HG03439 (cell line): ENCODE data around the gene RFLNA.

Experiments used
- ATAC-seq: cut with Tn5 transposase; IDR thresholded peaks from one replicate; pipeline ENCODE4 v1.9.1; 2021; ENCODE audit warnings: mild to moderate bottlenecking, moderate library complexity; ENCODE audit not compliant: unreplicated experiment

Gene RFLNA, protein sequence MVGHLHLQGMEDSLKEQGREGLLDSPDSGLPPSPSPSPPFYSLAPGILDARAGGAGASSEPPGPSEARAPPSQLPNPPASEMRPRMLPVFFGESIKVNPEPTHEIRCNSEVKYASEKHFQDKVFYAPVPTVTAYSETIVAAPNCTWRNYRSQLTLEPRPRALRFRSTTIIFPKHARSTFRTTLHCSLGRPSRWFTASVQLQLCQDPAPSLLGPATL

DNA sequence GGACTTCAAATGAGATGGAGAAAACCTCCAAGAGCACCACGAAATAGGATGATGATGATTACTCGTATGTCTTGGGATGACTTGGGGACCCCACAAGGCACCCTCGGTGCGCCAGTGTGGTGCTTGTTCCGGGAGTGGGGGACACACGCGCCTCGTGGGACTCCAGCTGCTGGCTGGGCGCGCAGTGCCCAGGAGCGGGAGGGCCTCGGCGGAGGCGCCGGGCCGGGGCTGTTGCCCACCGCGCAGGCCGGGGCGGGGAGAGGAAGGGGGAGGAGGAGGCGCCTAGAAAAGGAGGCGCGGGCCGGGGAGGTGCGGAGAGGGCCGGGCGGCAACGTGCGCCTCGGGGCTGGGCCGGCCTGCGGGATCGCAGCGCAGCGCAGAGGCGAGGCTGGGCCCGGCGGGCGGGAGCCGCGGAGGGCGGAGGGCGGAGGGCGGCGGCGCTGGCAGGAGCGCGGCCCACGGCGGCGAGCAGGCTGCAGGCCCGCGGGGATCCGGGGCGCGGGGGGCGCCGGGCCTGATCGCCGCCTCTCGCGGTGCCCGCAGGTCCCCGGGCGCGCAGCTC is at the start of gene RFLNA:
Gene RFLNA (plus strand): TSS at position 314 of the 562 bp plus-strand sequence. CDS start 337 bp downstream, outside the sequence.
- ATAC-seq = no peak

DNA sequence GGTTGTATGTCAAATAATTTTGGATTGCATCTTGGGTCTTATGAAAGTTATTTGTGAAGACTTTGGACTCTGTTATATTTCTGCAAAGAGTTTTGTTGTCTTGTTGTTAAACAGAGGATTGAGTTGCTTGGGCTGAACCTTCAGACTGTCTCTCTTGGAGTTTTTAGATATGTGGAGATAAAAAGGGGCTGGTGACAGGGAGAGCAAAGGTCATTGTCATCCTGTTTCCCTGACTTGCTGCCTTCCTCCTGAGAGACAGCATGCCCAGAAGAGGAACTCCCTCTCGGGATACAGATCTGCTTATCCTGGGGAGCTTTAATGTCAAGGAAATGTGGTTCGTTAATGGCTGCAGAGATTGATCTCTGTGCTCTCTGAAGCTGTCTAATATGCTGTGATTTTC is 47.6 kb upstream of the RFLNA start:
- no peak for ATAC-seq

DNA sequence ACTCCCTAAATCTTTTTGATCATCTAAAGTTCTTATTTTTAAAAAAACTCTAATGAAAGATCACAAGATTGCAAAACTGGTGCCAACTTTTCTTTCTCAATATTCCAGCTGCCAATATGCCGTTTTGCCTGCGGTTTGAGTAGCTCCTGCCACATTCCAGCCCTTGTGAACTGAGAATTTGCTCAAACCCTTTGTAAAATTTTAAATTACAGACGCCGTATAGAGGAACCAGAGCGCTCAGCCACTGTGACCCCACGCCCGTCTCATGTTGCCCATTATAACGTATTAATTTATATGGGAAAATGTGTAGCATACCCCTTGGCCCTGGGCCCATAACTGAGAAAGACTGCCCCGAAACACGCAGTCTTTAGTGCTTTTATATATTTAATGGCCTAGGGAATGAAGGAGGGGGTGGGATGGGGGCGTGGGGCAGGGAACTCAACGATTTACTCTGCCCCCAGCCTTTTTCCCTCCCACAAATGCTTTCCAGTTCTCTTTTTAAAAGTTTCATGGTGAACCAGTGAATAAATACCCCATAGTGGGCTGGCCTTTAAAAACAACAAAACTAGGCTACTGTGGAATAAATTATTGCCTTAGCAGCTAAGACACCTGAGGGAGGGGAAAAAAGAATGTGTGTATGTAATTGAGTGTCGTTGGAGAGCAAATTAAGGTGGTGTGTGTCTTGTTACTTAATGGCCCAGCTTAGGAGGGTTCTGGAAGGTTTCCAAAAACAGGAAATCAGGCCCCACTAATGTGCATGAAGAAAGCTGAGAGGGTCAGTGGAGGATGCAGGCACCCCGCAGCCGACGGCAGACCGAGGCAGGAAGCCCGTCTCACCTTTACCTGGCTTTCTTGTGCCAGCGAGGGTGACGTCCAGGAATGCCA is 45.7 kb upstream of the RFLNA start:
- no peak for ATAC-seq

DNA sequence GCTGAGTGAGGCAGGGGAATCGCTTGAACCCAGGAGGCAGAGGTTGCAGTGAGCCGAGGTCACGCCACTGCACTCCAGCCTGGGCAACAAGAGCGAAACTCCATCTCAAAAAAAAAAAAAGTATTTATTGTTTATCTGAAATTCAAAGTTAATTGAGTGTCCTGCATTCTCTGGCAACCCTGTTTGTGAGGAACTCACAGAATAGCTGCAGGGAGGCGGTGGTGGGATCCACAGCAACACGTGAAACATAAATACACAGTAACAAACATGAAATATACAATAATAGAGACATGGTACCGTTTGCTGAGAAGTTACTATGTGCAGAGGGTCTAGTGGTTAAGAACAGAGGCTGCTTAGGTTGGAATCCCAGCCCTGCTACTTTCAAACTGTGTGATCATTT is 43.7 kb upstream of the RFLNA start:
- no peak for ATAC-seq

DNA sequence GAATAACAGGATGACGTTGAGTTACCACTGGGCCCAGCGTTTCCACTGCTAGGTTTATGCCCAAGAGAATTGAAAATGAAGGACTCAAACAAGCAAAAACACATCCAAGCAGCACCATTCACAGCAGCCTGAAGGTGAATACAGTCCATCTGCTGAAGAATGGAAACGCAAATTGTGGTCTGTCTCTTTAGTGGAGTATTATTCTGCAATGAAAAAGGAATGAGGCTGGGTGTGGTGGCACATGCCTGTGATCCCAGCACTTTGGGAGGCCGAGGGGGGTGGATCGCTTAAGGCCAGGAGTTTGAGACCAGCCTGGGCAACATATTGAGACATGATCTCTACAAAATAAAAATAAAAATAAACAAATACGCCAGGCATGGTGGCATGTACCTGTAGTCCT is 41.9 kb upstream of the RFLNA start:
- no peak for ATAC-seq

DNA sequence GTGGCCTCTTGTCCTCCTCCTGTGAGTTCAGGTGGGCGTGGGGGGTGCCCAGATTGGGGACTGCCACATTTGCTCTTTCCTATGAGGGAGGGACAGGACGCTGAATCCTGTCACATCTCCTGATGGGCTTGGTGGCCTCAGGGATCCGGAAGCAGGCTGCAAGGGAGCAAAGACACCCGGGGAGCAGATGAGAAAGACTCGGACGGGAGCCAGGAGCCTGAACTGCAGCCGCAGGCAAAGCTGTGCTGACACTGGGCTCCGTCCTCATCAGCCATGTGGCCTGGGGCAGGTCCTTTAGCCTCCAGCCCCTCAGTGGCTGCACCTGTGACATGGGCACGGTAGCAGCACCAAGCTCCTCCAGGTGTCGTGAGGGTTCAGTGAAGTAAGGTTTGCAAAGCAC is 40.8 kb upstream of the RFLNA start:
- no peak for ATAC-seq

DNA sequence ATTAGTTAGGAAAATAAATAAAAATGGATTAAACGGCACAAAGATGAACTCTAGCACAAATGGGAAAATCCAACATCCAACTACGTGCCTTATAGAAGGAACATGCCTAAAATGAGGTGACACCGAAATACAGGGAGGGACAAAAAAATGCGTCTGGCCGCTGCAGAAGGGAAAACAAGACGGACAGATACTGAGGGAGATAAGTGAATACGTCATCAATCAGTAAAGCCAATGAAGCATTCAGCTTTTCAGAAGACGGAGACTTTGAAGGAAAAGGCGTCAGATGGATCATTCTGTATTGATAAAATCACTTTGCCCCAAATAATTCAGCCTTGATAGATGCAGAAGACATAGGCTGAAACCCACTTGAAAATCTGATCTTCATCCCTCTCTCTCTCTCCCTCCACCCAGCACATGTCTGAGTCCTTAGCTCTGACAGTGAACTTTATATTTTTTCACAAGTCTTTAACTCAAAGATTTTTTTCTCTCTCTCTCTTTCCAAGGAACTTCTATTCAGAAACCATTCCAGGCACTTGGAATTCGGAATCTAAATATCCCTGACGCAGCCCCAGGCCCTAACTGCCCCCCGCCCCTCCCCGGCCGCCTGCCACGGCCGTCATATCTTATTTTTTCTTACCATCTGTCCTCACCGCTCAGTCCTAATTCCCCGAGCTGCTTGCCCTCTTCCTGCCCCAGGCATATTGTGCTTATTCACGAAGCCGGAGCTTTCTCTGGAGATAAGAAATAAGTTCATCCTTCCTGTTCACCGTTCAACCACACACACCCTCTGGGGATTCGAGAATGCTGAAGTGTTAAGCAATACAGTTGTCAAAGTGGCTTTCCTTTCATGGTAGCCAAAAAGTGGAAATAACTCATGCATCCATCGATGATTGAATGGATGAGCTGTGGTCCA is 35.5 kb upstream of the RFLNA start:
- ATAC-seq = no peak

DNA sequence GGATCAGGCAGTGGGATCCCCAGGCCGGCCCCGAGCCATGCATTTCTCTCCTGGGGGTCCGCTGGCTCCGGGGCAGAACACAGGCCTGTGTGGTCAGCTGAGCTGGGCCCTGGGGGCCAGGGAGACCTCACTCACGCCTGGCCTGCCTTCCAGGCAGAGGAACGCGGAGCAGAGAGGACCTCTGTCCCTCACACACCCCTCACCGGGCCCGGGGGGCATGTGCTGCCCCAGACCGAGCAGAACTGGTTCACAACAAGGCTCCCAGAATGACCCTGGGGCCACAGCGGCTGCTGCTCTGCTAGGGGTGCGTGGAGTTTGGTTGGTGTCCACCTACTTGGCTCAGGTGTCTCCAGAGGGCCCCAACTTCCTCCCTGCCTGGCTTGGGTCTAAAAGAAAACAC is 33.0 kb upstream of the RFLNA start:
- no peak for ATAC-seq

DNA sequence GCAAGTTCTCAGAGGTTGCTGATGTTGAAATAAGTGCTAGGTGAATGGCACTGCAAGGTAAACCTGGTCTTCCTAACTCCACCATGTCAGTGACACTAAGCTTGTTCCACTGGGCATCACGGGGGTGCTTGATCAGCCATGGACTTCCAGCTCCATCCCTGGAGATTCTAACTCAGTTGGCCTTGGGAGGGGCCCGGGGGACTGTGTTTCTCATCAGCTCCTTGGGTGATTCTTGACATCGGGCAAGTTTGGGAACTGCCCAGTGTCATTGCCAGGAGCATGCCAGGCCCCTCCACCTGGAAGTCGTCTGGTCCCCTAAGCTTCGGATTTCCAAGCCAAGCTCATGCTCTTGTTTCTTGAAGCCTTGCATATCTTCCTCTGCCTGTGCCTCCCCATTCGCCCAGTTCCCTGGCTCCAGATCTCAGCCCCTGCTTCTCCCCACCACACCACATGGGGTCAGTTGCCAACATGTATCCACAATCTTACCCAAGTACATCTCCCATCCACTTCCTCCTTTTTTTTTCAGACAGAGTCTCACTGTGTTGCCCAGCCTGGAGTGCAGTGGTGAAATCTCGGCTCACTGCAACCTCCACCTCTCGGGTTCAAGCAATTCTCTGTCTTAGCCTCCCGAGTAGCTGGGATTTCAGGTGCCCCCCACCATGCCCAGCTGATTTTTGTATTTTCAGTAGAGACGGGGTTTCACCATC is 30.7 kb upstream of the RFLNA start:
- no peak for ATAC-seq

DNA sequence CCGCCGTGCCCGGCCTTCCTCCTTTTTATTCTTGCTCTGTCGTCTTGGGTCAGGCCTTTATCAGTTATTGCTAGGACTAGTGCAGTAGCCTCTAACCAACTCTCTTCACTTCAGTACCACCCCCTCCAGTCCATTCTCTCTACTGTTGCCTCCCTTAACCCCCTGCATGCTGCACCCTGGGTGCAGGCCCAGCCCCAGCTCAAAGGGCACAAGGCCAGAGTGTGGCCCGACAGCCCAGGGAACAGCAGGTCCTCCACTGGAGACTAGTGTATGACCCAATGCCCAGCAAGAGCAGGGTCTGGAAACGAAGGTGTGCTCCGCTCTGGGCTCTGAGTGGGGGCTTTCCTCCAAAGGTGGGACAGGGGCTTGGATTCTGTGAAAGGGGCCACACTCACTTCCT is 30.0 kb upstream of the RFLNA start:
- no peak for ATAC-seq

DNA sequence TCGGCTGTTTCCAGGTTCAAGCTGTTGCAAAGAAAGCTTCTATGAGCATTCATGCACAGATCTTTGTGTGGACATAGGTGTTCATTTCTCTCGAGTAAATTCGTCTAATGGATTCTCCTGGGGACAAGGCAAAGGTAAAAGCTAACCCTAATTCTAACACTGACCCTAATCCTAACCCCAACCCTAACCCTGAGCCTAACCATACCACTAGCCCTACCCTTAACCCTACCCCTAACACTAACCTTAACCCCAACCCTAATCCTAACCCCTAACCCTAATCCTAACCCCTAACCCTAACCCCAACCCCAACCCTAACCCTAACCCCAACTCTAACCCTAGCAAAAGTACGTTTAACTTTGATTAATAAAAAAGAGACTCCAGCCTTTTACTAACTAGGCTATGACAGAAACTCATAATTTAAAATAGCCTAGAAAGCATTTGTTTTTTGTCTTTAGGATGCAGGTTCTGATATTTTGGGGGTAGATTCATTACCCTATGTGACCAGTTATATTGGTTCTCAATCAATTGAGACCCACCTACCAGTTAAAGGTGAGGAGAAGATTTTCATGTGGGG is 27.6 kb upstream of the RFLNA start:
- no peak for ATAC-seq

DNA sequence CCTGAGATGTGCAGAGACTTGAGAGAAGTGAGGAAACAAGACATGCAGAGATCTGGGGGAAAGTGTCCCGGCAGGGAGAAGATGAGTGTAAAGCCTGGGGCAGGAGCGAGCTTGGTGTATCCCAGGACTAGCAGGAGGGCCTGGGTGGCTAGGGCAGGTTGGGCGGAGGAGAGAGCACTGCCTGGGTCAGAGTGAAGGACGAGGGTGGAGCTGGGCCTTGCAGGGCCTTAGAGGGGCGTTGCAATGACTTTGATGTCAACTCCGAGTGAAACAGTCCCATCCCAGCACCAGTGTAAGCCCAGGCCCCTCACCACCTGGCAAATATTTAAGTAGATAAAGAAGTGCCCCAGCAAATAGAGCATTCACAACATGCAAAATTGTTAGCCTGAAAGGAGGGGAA is 24.2 kb upstream of the RFLNA start:
- no peak for ATAC-seq

DNA sequence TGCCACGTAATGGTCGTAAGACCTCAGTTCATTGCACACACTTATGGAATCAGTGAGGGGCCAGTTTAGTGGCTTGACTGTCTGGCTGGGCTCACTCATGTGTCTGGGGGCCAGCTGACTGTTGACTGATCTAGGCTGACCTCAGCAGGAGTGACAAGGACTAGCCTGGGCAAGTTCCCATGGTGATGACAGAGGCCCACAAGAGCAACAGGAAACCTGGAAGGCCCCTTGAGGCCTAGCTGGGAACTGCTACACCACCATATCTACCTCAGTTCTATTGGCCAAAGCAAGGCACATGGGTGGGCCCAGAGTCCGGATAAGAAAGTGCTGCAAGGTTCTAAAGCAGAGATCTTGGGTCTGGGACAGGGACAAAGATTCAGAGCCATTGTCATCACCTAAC is 21.3 kb upstream of the RFLNA start:
- ATAC-seq = peak; percentile 71

DNA sequence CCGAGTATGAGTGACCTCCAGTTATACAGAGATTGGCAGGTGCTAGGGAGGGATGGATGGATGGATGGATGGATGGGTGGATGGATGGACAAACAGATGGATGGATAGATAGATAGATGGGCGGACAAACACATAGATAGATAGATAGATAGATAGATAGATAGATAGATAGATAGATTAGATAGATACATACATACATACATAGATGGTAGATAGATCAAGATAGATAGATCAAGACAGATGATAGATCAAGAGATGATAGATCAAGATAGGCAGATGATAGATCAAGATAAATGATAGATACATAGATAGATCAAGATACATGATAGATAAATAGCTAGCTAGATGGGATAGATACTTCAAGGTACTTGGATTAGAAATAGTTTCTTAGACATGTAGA is 18.6 kb upstream of the RFLNA start:
- no peak for ATAC-seq

DNA sequence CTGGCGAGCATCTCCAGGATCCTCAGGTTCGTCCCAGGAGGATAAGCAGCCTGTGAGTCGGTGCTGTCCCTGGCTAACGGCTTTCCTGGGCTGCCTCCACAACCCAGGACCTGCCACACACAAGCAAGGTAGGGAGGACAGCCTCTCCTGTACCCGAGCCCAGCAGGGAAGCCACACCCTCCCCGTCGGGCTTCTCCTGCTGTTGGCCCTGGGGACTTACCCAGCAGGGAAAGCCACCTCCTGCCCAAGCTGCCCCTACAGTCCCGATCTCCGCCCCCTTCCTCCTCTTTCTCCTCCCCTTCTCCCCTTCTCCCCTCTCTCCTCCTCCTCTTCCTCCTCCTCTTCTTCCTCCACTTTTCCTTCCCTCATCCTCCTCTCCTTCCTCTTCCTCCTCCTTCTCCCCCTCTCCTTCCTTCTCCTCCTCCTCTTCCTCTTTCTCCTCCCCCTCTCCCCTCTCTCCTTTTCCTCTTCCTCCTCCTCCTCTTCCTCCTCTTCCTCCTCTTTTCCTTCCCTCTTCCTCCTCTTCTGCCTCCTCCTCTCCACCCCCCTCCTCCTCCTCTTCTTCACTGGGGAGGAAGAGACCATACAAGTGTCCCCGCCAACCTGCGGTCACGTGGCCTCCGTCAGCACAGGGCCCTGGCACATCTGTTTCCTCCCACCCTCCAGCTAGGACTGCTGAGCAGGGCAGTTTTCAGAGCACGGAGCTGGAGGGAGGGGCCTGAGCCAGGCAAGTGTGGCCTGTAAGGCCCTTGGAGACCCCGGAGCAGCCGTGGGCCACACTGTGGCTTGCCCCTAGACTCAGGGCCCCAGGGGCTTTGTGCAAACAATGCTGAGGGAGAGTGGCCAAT is 17.3 kb upstream of the RFLNA start:
- no peak for ATAC-seq

DNA sequence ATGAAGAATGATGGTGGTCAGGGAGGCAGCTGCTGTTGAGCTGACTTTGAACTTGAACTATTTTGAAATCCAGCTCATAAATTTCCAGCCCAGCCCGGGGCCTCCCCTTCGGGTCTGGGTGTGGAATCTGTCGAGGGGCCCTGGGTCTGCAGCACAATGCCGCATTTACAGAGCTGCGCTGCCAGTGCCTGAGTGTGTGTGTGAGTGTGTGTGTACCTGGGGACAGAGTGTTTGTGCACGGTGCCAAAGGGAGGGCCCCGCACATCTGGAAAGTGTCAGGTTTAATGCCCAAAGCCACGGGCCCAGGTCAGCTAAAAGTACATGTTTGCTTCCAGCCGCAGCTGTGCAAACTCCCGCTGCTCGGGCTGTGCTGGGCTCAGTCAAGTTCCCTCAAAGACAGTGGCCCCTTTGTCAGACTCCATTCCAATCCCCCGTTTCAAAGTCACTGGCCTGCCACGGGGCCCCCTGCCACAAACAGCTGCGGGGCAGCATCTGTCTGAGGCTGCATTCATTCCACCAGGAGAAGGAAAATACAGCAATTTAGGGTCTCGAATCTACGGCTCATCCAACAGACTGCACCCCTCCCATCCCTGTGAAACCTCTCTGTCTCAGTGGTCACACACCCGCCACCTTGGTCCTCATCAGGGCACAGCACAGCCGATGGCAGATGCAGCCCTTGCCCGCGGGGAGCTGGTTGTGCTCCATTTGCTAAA is 16.3 kb upstream of the RFLNA start:
- ATAC-seq = no peak

DNA sequence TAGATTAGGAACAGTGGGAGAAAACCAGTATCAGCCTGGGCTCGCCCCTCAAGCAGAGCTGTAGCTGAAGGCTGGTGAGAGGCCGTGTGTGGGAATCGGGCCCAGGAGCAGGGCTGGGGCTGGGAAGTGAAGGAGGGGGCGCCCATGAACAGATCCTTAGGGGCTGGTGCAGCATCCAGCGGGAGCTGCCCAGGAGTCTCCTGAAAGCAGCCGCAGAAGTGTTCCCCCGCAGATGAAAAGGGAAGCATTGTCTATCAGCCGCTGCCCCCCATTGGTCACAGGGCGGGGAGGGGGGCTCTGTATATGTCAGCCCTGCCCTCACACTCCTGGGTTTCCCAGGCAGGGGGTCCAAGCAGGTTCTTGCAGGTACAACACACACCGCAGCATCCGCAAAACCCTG is 15.6 kb upstream of the RFLNA start:
- ATAC-seq = no peak

DNA sequence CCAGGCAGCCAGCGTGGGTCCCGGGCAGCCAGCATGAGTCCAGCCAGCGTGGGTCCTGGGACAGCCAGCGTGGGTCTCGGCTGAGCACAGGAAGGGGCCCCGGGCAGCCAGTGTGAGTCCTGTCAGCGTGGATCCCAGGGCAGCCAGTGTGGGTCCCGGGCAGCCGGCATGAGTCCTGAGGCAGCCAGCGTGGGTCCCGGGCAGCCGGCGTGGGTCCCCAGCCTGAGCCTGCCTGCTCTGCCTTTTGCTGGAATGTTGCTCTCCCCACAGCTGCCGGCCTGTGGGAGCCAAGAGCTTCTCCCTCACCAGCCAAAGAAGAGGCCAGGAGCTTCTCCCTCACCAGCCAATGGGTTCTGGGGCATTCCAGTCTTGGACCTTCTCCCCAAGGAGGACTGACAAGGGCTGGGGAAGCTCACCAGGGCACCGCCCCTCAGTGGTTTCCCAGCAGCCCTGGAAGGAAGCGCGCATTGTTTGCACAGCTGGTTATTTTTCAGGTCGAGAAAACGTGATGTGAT is 15.0 kb upstream of the RFLNA start:
- no peak for ATAC-seq
